Hepatocyte (in vitro differentiated cells): ENCODE data around the gene SHISAL1. TPM values are rescaled to one million over a fixed set of nuclear protein-coding genes. Genes with fewer than 3 reads are reported as not detected.

ENCODE experiments used
- DNase-seq: peaks from one replicate; pipeline ENCODE4 v3.0.0-alpha.2; 2016; ENCODE audit warnings: low spot score
- H2AFZ ChIP-seq: fragments of 200-600 bp; sonication (generic); 2 replicates; pipeline ENCODE4 v1.6.0; 2016; ENCODE audit warnings: antibody characterized with exemption, mild to moderate bottlenecking
- H3K27ac ChIP-seq: fragments of 200-600 bp; sonication (generic); 2 replicates; pipeline ENCODE4 v1.5.1; 2016; ENCODE audit warnings: mild to moderate bottlenecking
- H3K27me3 ChIP-seq: fragments of 200-600 bp; sonication (generic); 2 replicates; pipeline ENCODE4 v1.6.1; 2016
- H3K36me3 ChIP-seq: fragments of 200-600 bp; sonication (generic); replicated peaks from 2 replicates; pipeline ENCODE4 v1.5.1; 2016; ENCODE audit warnings: low read depth; ENCODE audit not compliant: insufficient read depth
- H3K4me1 ChIP-seq: fragments of 200-600 bp; sonication (generic); 2 replicates; pipeline ENCODE4 v1.5.1; 2016; ENCODE audit warnings: mild to moderate bottlenecking, moderate library complexity; ENCODE audit not compliant: insufficient read depth
- H3K4me2 ChIP-seq: fragments of 200-600 bp; sonication (generic); 2 replicates; pipeline ENCODE4 v1.6.0; 2016
- H3K4me3 ChIP-seq: fragments of 200-600 bp; sonication (generic); 2 replicates; pipeline ENCODE4 v1.5.1; 2016; ENCODE audit warnings: mild to moderate bottlenecking
- H3K79me2 ChIP-seq: fragments of 200-600 bp; sonication (generic); 2 replicates; pipeline ENCODE4 v1.6.0; 2017; ENCODE audit warnings: mild to moderate bottlenecking
- H3K9me2 ChIP-seq: fragments of 200-600 bp; sonication (generic); replicated peaks from 2 replicates; pipeline ENCODE4 v1.6.0; 2017; ENCODE audit warnings: mild to moderate bottlenecking; ENCODE audit not compliant: insufficient read depth
- H3K9me3 ChIP-seq: fragments of 200-600 bp; sonication (generic); 2 replicates; pipeline ENCODE4 v1.5.1; 2016; ENCODE audit warnings: low read depth, mild to moderate bottlenecking
- H4K20me1 ChIP-seq: fragments of 200-600 bp; sonication (generic); 2 replicates; pipeline ENCODE4 v1.6.0; 2016; ENCODE audit warnings: mild to moderate bottlenecking; ENCODE audit not compliant: insufficient read depth, poor library complexity, severe bottlenecking
- EZH2 ChIP-seq: fragments of 200-600 bp; sonication (generic); IDR thresholded peaks from 2 replicates; pipeline ENCODE4 v1.6.1; 2016; ENCODE audit warnings: antibody characterized with exemption, mild to moderate bottlenecking, borderline replicate concordance
- EZH2phosphoT487 ChIP-seq: fragments of 200-600 bp; sonication (generic); IDR thresholded peaks from one replicate; pipeline ENCODE4 v1.6.1; 2018; ENCODE audit warnings: antibody characterized with exemption, mild to moderate bottlenecking, low read depth, moderate library complexity; ENCODE audit not compliant: unreplicated experiment, severe bottlenecking
- WGBS: methylation state at CpG from one replicate; pipeline ENCODE4 v1.1.6; 2016; ENCODE audit warnings: low lambda C conversion rate; ENCODE audit errors: missing lambda C conversion rate; 5-methylcytosine and 5-hydroxymethylcytosine counted together
- polyA plus RNA-seq: library from polyadenylated mRNA; unstranded; fragments of >200 nt; fragmentation: Nextera tagmentation; extraction: Ambion mirVana; gene quantifications from 2 replicates; pipeline ENCODE4 v1.2.1, GENCODE V29; 2016
- total RNA-seq: library from RNA; depleted of rRNA; stranded (reverse); fragments of >200 nt; gene quantifications from 2 replicates; pipeline ENCODE4 v1.2.3, GENCODE V29; 2014
- TF ChIP-seq, protein P1 (sequence below): fragments of 200-600 bp; sonication (generic); IDR thresholded peaks from 2 replicates; pipeline ENCODE4 v1.5.1; 2016; ENCODE audit warnings: antibody characterized with exemption, mild to moderate bottlenecking; ENCODE audit not compliant: poor library complexity

Gene SHISAL1
- total and polyA plus RNA-seq, 2 experiments from 2014 or later, result 0.66 to 2.4 TPM

DNA sequence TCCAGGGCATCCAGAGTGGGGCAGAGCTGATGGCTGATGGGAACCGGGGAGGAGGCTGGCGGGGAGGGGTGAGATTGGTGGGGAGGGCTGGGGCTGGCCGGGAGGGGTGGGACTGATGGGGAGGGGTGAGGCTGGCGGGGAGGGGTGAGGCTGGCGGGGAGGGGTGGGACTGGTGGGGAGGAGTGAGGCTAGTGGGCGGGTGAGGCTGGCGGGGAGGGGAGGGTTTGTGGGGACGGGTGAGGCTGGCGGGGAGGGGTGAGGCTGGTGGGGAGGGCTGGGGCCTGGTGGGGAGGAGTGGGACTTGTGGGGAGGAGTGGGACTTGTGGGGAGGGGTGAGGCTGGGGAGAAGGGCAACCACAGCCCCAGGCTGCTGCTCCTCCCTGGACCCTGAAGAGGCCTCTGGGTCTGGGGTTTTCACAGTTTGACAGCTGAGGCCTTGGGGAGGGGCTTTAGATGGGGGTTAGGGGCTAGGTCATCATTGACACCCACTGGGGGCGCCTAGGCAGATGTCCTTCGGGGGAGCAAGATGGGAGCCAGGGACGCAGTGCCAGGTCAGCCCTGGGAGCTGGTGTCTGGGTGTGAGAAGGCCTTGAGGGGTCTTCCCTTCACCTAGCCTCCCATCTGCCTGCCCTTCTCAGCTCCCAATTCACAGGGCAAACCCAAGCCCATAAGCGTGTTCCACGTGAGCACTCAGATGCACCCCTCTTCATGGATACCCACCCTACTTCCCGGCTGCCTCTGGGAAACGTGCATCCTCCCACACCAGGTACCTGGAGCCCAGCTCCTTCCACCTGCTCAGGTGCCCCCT is 105.4 kb downstream of the SHISAL1 start:
- 95% methylated on average over 9 of the region's 16 CpGs for WGBS
- peaks cover 3% of the 10 kb centered on the region for H3K4me1 ChIP-seq
- H3K4me2 ChIP-seq, result no peak overlapping the region
- no peaks in the 10 kb centered on the region for H3K9me3 ChIP-seq
- no peaks in the 10 kb centered on the region for H4K20me1 ChIP-seq
- no peak for TF ChIP-seq EZH2phosphoT487
- TF ChIP-seq, protein P1, sequence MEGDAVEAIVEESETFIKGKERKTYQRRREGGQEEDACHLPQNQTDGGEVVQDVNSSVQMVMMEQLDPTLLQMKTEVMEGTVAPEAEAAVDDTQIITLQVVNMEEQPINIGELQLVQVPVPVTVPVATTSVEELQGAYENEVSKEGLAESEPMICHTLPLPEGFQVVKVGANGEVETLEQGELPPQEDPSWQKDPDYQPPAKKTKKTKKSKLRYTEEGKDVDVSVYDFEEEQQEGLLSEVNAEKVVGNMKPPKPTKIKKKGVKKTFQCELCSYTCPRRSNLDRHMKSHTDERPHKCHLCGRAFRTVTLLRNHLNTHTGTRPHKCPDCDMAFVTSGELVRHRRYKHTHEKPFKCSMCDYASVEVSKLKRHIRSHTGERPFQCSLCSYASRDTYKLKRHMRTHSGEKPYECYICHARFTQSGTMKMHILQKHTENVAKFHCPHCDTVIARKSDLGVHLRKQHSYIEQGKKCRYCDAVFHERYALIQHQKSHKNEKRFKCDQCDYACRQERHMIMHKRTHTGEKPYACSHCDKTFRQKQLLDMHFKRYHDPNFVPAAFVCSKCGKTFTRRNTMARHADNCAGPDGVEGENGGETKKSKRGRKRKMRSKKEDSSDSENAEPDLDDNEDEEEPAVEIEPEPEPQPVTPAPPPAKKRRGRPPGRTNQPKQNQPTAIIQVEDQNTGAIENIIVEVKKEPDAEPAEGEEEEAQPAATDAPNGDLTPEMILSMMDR, result no peak
- no peak for TF ChIP-seq EZH2
- no peak overlapping the region for H3K4me3 ChIP-seq
- no peak overlapping the region for H2AFZ ChIP-seq
- H3K79me2 ChIP-seq, result no peaks in the 10 kb centered on the region
- H3K27me3 ChIP-seq, result peaks cover 2% of the 10 kb centered on the region
- H3K9me2 ChIP-seq, result no peaks in the 10 kb centered on the region
- no peaks in the 10 kb centered on the region for H3K36me3 ChIP-seq
- H3K27ac ChIP-seq, result no peak overlapping the region
- DNase-seq, result no peak

DNA sequence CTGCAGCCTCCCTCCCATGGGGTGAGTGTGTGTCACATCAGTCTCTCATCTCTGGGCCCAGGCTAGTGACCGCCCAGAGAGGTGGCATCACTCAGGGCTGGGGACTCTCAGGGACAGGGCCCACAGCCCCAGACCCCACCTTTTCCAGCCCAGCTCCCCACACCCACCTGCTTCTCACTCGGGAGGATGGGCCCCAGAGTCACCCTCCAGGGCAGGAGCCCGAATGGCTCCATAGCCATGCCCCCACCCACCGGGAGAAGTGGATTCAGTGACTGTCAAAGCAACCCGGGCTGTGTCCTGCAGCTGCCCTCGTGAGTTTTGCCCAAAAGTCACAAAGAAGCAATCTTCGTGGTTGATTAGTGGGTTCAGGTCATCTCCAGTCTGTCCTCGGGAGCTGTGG is 106.1 kb downstream of the SHISAL1 start:
- TF ChIP-seq EZH2 (no peak), EZH2phosphoT487 (no peak)
- TF ChIP-seq, protein P1, result no peak
- WGBS, result 88% methylated on average over 8 of the region's 8 CpGs
- Histone ChIP-seq H3K4me2 (no peak overlapping the region), H4K20me1 (no peaks in the 10 kb centered on the region), H3K36me3 (no peaks in the 10 kb centered on the region), H3K4me1 (peaks cover 6% of the 10 kb centered on the region), H3K27ac (no peak overlapping the region), H3K9me2 (no peaks in the 10 kb centered on the region), H2AFZ (no peak overlapping the region), H3K27me3 (peaks cover 2% of the 10 kb centered on the region), H3K79me2 (no peaks in the 10 kb centered on the region), H3K4me3 (no peak overlapping the region), H3K9me3 (no peaks in the 10 kb centered on the region)
- no peak for DNase-seq

DNA sequence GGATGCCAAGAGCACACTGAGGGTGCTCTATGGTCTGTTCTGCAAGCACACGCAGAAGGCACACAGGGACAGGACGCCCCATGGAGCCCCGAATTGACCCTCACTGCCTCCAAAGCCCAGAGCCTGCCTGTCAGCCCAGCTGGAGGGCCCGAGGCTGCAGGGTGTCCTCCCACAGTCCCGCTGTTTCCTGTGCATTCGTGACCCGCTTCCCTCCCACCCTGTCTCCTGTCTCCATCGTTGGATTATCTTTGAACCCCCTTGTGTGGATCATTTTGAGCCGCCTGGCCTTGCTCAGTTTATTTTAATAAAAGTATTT is 106.5 kb downstream of the SHISAL1 start:
- H3K4me3 ChIP-seq, result no peak overlapping the region
- 90% methylated on average over 9 of the region's 9 CpGs for WGBS
- H3K4me1 ChIP-seq, result peaks cover 10% of the 10 kb centered on the region
- H3K4me2 ChIP-seq, result no peak overlapping the region
- DNase-seq, result no peak
- peaks cover 2% of the 10 kb centered on the region for H3K27me3 ChIP-seq
- no peaks in the 10 kb centered on the region for H3K9me3 ChIP-seq
- TF ChIP-seq EZH2phosphoT487, result no peak
- no peaks in the 10 kb centered on the region for H3K36me3 ChIP-seq
- H3K9me2 ChIP-seq, result no peaks in the 10 kb centered on the region
- no peaks in the 10 kb centered on the region for H3K79me2 ChIP-seq
- no peak overlapping the region for H2AFZ ChIP-seq
- H3K27ac ChIP-seq, result no peak overlapping the region
- H4K20me1 ChIP-seq, result no peaks in the 10 kb centered on the region

DNA sequence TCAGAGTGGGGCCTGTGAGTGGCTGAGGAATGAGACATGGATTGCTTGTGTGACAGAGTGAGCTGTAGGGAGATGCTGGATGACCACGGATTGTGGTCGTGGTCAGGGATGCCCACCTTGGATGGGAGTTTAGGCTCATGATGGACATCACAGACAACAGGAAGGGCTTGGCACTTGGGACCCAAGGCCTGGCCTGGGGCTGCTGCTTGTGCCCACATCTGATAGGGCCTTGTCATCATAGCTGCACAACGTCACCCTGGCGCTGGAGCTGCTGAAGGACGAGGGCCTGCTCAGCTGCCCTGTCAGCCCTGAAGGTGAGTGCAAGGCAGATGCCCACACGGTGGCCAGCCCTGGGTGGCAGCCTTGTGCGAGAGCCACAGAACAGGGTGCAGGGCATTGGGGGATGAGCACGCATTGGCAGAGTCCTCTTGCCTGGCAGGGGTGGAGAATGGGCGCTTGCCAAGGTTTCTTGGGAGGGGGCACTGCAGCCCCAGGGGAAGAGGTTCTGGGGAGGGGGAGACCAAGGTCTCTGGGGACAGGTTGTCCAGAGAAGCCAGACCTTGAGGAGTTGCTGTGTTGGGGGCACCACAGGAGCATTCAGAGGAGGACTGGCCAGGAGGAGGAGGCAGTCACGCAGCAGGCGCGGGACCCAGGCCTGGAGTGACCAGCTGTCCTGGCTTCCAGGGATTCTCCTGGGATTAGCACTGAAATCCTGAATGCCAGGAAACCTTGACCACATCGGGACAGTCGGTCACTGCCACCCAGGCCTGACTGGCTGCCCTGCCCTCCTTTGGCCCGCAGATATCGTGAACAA is 107.0 kb downstream of the SHISAL1 start:
- H3K4me2 ChIP-seq, result no peak overlapping the region
- H3K4me3 ChIP-seq, result no peak overlapping the region
- H2AFZ ChIP-seq, result no peak overlapping the region
- H3K9me2 ChIP-seq, result no peaks in the 10 kb centered on the region
- H3K36me3 ChIP-seq, result no peaks in the 10 kb centered on the region
- H4K20me1 ChIP-seq, result no peaks in the 10 kb centered on the region
- WGBS, result 89% methylated on average over 16 of the region's 16 CpGs
- TF ChIP-seq, protein P1, result no peak
- TF ChIP-seq EZH2 (no peak), EZH2phosphoT487 (no peak)
- H3K27me3 ChIP-seq, result peaks cover 2% of the 10 kb centered on the region
- DNase-seq, result no peak
- H3K4me1 ChIP-seq, result peaks cover 11% of the 10 kb centered on the region
- no peaks in the 10 kb centered on the region for H3K79me2 ChIP-seq
- no peak overlapping the region for H3K27ac ChIP-seq
- H3K9me3 ChIP-seq, result no peaks in the 10 kb centered on the region
